IPS DF 19.7 (cell line): ENCODE measurements around the gene HSPA12A.

Experiments
- DNase-seq: peaks from one replicate; pipeline ENCODE4 v3.0.0-alpha.2; 2013; ENCODE audit warnings: low read depth, low spot score

The HSPA12A gene

GRCh38 chr10:116742367-116743265 lies at the start of gene HSPA12A:
HSPA12A (minus strand) TSS chr10:116742566; CDS start chr10:116742469, 97 bp downstream.
- DNase-seq: no peak

GRCh38 chr10:116791241-116791640 lies 48.9 kb upstream of the HSPA12A start:
- DNase-seq: no peak

GRCh38 chr10:116787893-116788665 lies 45.7 kb upstream of the HSPA12A start:
- no peak for DNase-seq

- no peak for DNase-seq
These were observed 44.8 kb upstream of the HSPA12A start for GRCh38 chr10:116787053-116787659.

- DNase-seq: no peak
These were observed 43.5 kb upstream of the HSPA12A start for GRCh38 chr10:116785867-116786266.

GRCh38 chr10:116785282-116785681 lies 42.9 kb upstream of the HSPA12A start:
- no peak for DNase-seq

- DNase-seq: no peak
These were observed 42.3 kb upstream of the HSPA12A start for GRCh38 chr10:116784651-116785050.

- DNase-seq: no peak
These were observed 41.7 kb upstream of the HSPA12A start for GRCh38 chr10:116784035-116784434.

- no peak for DNase-seq
These were observed 40.8 kb upstream of the HSPA12A start for GRCh38 chr10:116783011-116783655.

GRCh38 chr10:116781370-116781884 lies 39.1 kb upstream of the HSPA12A start:
- DNase-seq: no peak

GRCh38 chr10:116780691-116781205 lies 38.4 kb upstream of the HSPA12A start:
- DNase-seq: no peak

GRCh38 chr10:116779076-116779687 lies 36.8 kb upstream of the HSPA12A start:
- no peak for DNase-seq

GRCh38 chr10:116777006-116777405 lies 34.6 kb upstream of the HSPA12A start:
- no peak for DNase-seq

- no peak for DNase-seq
These were observed 33.4 kb upstream of the HSPA12A start for GRCh38 chr10:116775488-116776400.

- no peak for DNase-seq
These were observed 32.4 kb upstream of the HSPA12A start for GRCh38 chr10:116774728-116775151.

GRCh38 chr10:116772909-116773705 lies 30.7 kb upstream of the HSPA12A start:
- no peak for DNase-seq

- no peak for DNase-seq
These were observed 29.7 kb upstream of the HSPA12A start for GRCh38 chr10:116771959-116772585.
